ENCODE measurements around the gene ARID4B. TPM values are rescaled to one million over a fixed set of nuclear protein-coding genes. Genes with fewer than 3 reads are reported as not detected.

ARID4B gene
- total RNA-seq, 1 experiment from 2014 or later = 34.0 TPM

DNA sequence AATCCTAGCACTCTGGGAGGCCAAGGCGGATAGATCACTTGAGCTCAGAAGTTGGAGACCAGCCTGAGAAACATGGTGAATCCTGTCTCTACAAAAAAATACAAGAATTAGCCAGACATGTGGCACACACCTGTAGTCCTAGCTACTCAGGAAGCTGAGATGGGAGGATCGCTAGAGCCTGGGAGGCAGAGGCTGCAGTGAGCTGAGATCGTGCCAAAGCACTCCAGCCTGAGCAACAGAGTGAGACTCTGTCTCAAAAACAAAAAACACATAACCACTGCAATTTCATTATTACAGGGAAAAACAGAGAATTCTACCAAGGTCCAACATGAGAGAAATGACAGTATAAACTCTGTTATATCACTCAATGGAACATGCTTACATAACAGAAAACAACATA, 194.9 kb downstream of the ARID4B start:
- Histone ChIP-seq H2AFZ (ENCODE audit: low read length) (no peak overlapping the region), H3K4ac (ENCODE audit: low read depth, low read length) (no peak overlapping the region), H3K4me2 (ENCODE audit: insufficient read depth, insufficient read length, low read length) (no peak overlapping the region), H3K23me2 (ENCODE audit: insufficient read length, low read depth, low read length, poor library complexity, severe bottlenecking) (no peaks in the 10 kb centered on the region), H3T11ph (ENCODE audit: low read length) (no peak overlapping the region), H4K20me1 (ENCODE audit: control insufficient read depth, insufficient read depth, insufficient read length) (no peaks in the 10 kb centered on the region), H4K5ac (ENCODE audit: insufficient read length, low read depth, low read length) (no peak overlapping the region), H2BK15ac (ENCODE audit: low read depth, low read length) (no peak overlapping the region), H3K23ac (ENCODE audit: insufficient read length, low read depth, low read length) (no peak overlapping the region), H2BK5ac (ENCODE audit: insufficient read length, low read length) (no peak overlapping the region), H3K27me3 (ENCODE audit: insufficient read depth, low read length) (no peaks in the 10 kb centered on the region), H3K9me3 (ENCODE audit: control insufficient read depth, low read depth, low read length) (no peaks in the 10 kb centered on the region), H3K14ac (ENCODE audit: insufficient read depth, low read length) (no peak overlapping the region), H2BK20ac (ENCODE audit: low read depth, low read length, poor library complexity, severe bottlenecking) (no peak overlapping the region), H3K79me2 (ENCODE audit: insufficient read depth, low read length) (peaks cover 5% of the 10 kb centered on the region; the same call in 1 of the 2 replicates), H2BK120ac (ENCODE audit: low read depth, low read length, poor library complexity, severe bottlenecking) (no peak overlapping the region), H3K56ac (ENCODE audit: insufficient read length, low read depth, low read length) (no peak overlapping the region), H4K91ac (ENCODE audit: insufficient read length, low read depth, low read length) (no peak overlapping the region), H3K18ac (ENCODE audit: insufficient read length, low read depth, low read length) (no peak overlapping the region), H2BK12ac (ENCODE audit: insufficient read length, low read depth, low read length) (no peak overlapping the region), H3K27ac (ENCODE audit: insufficient read length, low read depth, low read length) (no peak overlapping the region), H4K8ac (replicated peaks; ENCODE audit: insufficient read length, low read depth, low read length) (no peak overlapping the region), H3K4me1 (ENCODE audit: insufficient read depth, low read length) (no peaks in the 10 kb centered on the region), H3K9ac (ENCODE audit: extremely low read depth, insufficient read length, low read length) (no peak overlapping the region), H3K79me1 (ENCODE audit: insufficient read depth, low read depth, low read length, poor library complexity, severe bottlenecking) (no peaks in the 10 kb centered on the region), H2AK5ac (ENCODE audit: insufficient read length, low read length) (no peak overlapping the region)
- no peak for DNase-seq
- Mint-ChIP-seq H3K27ac (peak overlapping the region in 1 of 3 experiments; percentile 74; a peak in 1 of 7 replicates), H3K9me3 (no peaks in the 10 kb centered on the region), H3K36me3 (ENCODE audit: insufficient read depth in 1 of 3, low read depth in 3 of 3) (peaks cover 32 to 70% (median 67%) of the 10 kb centered on the region in 3 experiments), H3K27me3 (ENCODE audit: low read depth) (no peaks in the 10 kb centered on the region), H3K4me3 (no peak overlapping the region), H3K4me1 (peaks cover 0 to 3% of the 10 kb centered on the region in 2 experiments; a peak in 3 of 4 replicates)
- no CpG with 5 or more reads among the region's 3 CpGs for WGBS (ENCODE audit: extremely low coverage, insufficient read length, low lambda C conversion rate)
- TF ChIP-seq CTCF (conservative IDR thresholded peaks at IDR 0.05) = no peak

All from H9 (cell line).